Endothelial cell of umbilical vein (primary cell): Measurements from ENCODE around the gene GPAM. TPM values are rescaled to one million over a fixed set of nuclear protein-coding genes. Genes with fewer than 3 reads are reported as not detected.
A peak's percentile ranks its signal among the peaks of the same experiment; 100 is the strongest.

Experiments used
- BruUV-seq: library from RNA; stranded (reverse); fragments of 400-500 nt; replicated peaks from 2 replicates; lab custom pipeline; 2021; lab: Mats Ljungman, UMichigan
- CTCF ChIA-PET: fragments of 300-600, 350-600 bp; sonication (Branson Sonifier 250); formaldehyde crosslinking; loops from one replicate; lab custom pipeline; 2021; ENCODE audit warnings: antibody characterized with exemption, inconsistent platforms; lab: Charles Lee
- POLR2A ChIA-PET: fragments of 300-600, 350-600 bp; sonication (Branson Sonifier 250); formaldehyde crosslinking; loops from one replicate; lab custom pipeline; 2021; ENCODE audit warnings: antibody characterized with exemption, inconsistent platforms; lab: Charles Lee
- DNase-seq: peaks from one replicate; pipeline ENCODE4 v3.0.0-alpha.2; 2011; ENCODE audit warnings: low read depth, low spot score
- FAIRE-seq: peaks from 2 replicates; lab custom pipeline; 2011; peaks lifted over from hg19 to GRCh38; lab: Jason Lieb, UNC
- H2AFZ ChIP-seq: 2 replicates; pipeline ENCODE4 v1.6.0; 2012; ENCODE audit warnings: low read depth, low read length, control low read depth, inconsistent platforms
- H3K27ac ChIP-seq: 2 replicates; pipeline ENCODE4 v1.5.1; 2011; ENCODE audit warnings: low read depth, mild to moderate bottlenecking, control low read depth, low read length, moderate library complexity; ENCODE audit not compliant: insufficient read depth
- H3K27me3 ChIP-seq, 2 experiments: 2 replicates each; pipeline versions ENCODE4 v1.6.0 to v1.6.1; 2011; ENCODE audit warnings: low read length in 2 of 2, mixed read lengths in 1 of 2; ENCODE audit not compliant: control insufficient read depth in 2 of 2, insufficient read depth in 2 of 2
- H3K36me3 ChIP-seq, 2 experiments: 2 replicates in 1 of 2; 3 replicates in 1 of 2; pipeline ENCODE4 v1.5.1; 2011; ENCODE audit warnings: low read length in 2 of 2, mild to moderate bottlenecking in 1 of 2, moderate library complexity in 1 of 2; ENCODE audit not compliant: control insufficient read depth in 2 of 2, insufficient read depth in 2 of 2; ENCODE audit errors: extremely low read depth in 1 of 2
- H3K4me1 ChIP-seq: 3 replicates; pipeline ENCODE4 v1.5.1; 2011; ENCODE audit warnings: mild to moderate bottlenecking, low read length; ENCODE audit not compliant: control insufficient read depth, insufficient read depth; ENCODE audit errors: extremely low read depth
- H3K4me2 ChIP-seq: 2 replicates; pipeline ENCODE4 v1.6.1; 2011; ENCODE audit warnings: low read length, control low read depth, mixed read lengths; ENCODE audit not compliant: insufficient read depth
- H3K4me3 ChIP-seq, 3 experiments: fragments of 200-600 bp in 1 of 3; sonication (generic), shearing (Covaris generic) in 1 of 3; replicated peaks in 1 of 3; 2 replicates each; pipeline ENCODE4 v1.5.1; 2011 to 2016; ENCODE audit warnings: control low read depth in 3 of 3, low read length in 3 of 3, mild to moderate bottlenecking in 2 of 3, inconsistent platforms in 1 of 3, low read depth in 1 of 3, moderate library complexity in 1 of 3; ENCODE audit not compliant: insufficient read depth in 1 of 3
- H3K79me2 ChIP-seq: 2 replicates; pipeline ENCODE4 v1.6.0; 2012; ENCODE audit warnings: low read length, inconsistent platforms; ENCODE audit not compliant: control insufficient read depth, insufficient read depth
- H3K9ac ChIP-seq: replicated peaks from 2 replicates; pipeline ENCODE3; 2011; ENCODE audit warnings: low read length, control low read depth; ENCODE audit not compliant: insufficient read depth; ENCODE audit errors: extremely low read depth
- H3K9me1 ChIP-seq: replicated peaks from 3 replicates; pipeline ENCODE4 v1.6.0; 2011; ENCODE audit warnings: mild to moderate bottlenecking, low read length; ENCODE audit not compliant: control insufficient read depth, insufficient read depth; ENCODE audit errors: extremely low read depth
- H3K9me3 ChIP-seq: replicated peaks from 2 replicates; pipeline ENCODE4 v1.5.1; 2012; ENCODE audit warnings: low read length, inconsistent platforms; ENCODE audit not compliant: control insufficient read depth, insufficient read depth
- H4K20me1 ChIP-seq: replicated peaks from 2 replicates; pipeline ENCODE3; 2011; ENCODE audit warnings: mild to moderate bottlenecking, low read length; ENCODE audit not compliant: control insufficient read depth, insufficient read depth; ENCODE audit errors: extremely low read depth
- EZH2 ChIP-seq: IDR thresholded peaks from 2 replicates; pipeline ENCODE4 v1.6.1; 2012; ENCODE audit warnings: borderline replicate concordance, low read depth, mild to moderate bottlenecking, moderate library complexity, low read length, inconsistent platforms; ENCODE audit not compliant: severe bottlenecking
- FOS ChIP-seq: IDR thresholded peaks from 2 replicates; pipeline ENCODE4 v1.6.1; 2011; ENCODE audit warnings: mild to moderate bottlenecking, low read length, moderate library complexity, borderline replicate concordance; ENCODE audit not compliant: insufficient read depth
- GATA2 ChIP-seq: IDR thresholded peaks from 2 replicates; pipeline ENCODE4 v1.7.0; 2011; ENCODE audit warnings: low read depth, mild to moderate bottlenecking, moderate library complexity, mixed read lengths, low read length; ENCODE audit not compliant: insufficient read length, insufficient read depth
- JUN ChIP-seq: IDR thresholded peaks from 2 replicates; pipeline ENCODE4 v1.6.1; 2011; ENCODE audit warnings: borderline replicate concordance, low read depth; ENCODE audit not compliant: insufficient read length, insufficient read depth
- MYC ChIP-seq: IDR thresholded peaks from one replicate; pipeline ENCODE4 v1.6.1; 2011; ENCODE audit warnings: mild to moderate bottlenecking, low read depth, low read length
- POLR2A ChIP-seq: IDR thresholded peaks from 2 replicates; pipeline ENCODE4 v1.6.1; 2012; ENCODE audit warnings: low read depth, mild to moderate bottlenecking, control low read depth, low read length
- POLR2AphosphoS5 ChIP-seq: IDR thresholded peaks from 2 replicates; pipeline ENCODE4 v1.6.1; 2012; ENCODE audit warnings: low read depth, mild to moderate bottlenecking, control low read depth, low read length, moderate library complexity; ENCODE audit not compliant: insufficient read depth
- dilution Hi-C: fragments of 300-500 bp; cut with MboI; formaldehyde crosslinking; loops from one replicate; pipeline ENCODE4 v1.15.0; 2019; ENCODE audit warnings: low sequenced_read_pairs; ENCODE audit not compliant: extremely low pct_ligation_motif_present
- intact Hi-C: fragments of 100-400 bp; cut with micrococcal nuclease; formaldehyde crosslinking; loops from one replicate; pipeline ENCODE4 v1.10.0; 2022
- polyA plus RNA-seq, 4 experiments: library from polyadenylated mRNA; depleted of rRNA in 3 of 4; stranded (reverse) in 3 of 4; unstranded in 1 of 4; fragments of >200 nt; gene quantifications; 2 replicates each; pipeline versions ENCODE4 v1.2.1 to v1.2.3, GENCODE V29; 2011 to 2012; ENCODE audit warnings: missing spikeins in 1 of 4
- total RNA-seq: library from RNA; stranded (reverse); gene quantifications from 2 replicates; pipeline ENCODE4 v1.2.3, GENCODE V29; 2021
- TF ChIP-seq, protein P1 (sequence below): IDR thresholded peaks from 2 replicates; pipeline ENCODE4 v1.6.1; 2011; ENCODE audit not compliant: insufficient read depth, insufficient read length
- TF ChIP-seq, protein P2 (sequence below), 2 donors: IDR thresholded peaks; 1 replicate in 1 of 2; 2 replicates in 1 of 2; pipeline ENCODE4 v1.5.1; 2011; ENCODE audit warnings: low read length in 2 of 2, mild to moderate bottlenecking in 2 of 2, moderate library complexity in 2 of 2, control low read depth in 1 of 2, inconsistent platforms in 1 of 2, low read depth in 1 of 2; ENCODE audit not compliant: insufficient read depth in 1 of 2; ENCODE audit errors: extremely low read depth in 1 of 2

The GPAM gene
- total and polyA plus RNA-seq, 2 donors (not counting 3 experiments of a cell fraction or from before 2014, with no cell fraction given) = 3.4 to 9.7 TPM

DNA sequence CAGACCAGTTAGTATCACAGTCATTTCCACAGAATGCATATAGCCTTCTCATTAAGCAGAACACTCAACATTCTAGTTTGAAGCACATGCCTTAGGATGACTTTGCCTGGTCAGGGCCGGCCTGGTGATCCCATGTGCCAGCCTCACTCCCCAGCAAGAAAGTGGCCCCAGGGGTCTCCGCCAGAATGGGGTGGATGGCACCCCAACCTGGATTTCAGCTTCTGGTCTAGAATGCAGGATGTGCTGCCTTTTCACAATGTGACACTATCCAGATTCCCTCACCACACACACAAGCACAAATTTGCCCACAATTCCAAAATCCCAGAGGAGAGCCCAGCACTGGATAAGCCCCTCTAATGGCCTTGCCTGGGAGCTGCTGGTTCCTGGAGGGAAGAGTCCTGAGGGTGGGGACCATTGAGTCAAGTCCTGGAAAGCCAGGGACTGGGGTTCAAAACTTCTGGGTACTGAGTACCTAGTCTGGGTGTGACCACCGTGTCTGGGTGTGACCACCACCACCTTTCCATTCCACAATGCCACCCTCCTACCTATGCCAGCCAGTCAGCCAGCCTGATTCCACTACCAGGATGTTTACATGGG lies 41.5 kb upstream of the GPAM start:
- TF ChIP-seq POLR2AphosphoS5 (no peak), MYC (no peak), FOS (no peak)
- no peak for FAIRE-seq

DNA sequence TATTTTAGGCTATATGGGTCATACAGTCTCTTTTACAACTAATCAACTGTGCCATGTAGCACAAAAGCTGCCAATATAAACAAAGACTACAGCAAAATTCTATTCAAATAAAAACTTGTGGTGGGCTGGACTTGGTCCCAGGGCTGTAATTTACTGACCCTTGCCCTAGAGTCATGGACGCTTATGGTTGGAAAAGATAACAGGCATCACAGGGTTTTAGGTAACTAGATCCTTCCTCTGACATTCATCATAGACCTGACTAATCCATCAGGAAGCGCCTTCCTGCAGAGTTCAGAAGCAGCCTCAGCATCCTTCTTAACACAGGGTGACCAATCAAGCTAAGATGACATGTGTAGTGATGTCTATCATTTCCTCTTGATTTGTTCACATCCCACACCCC lies 40.2 kb upstream of the GPAM start:
- H3K27me3 ChIP-seq = no peaks in the 10 kb centered on the region
- dilution Hi-C loops (no loop called here), intact Hi-C loops (no loop called here)
- no peaks in the 10 kb centered on the region for H3K4me1 ChIP-seq
- FAIRE-seq = no peak
- no TSS peak for BruUV-seq
- no peaks in the 10 kb centered on the region for H3K79me2 ChIP-seq
- H3K36me3 ChIP-seq = no peaks in the 10 kb centered on the region
- no peak overlapping the region for H3K4me2 ChIP-seq
- H4K20me1 ChIP-seq = no peaks in the 10 kb centered on the region
- no peak overlapping the region for H3K9ac ChIP-seq
- H3K9me1 ChIP-seq = no peaks in the 10 kb centered on the region
- peak; percentile 8 for DNase-seq
- TF ChIP-seq GATA2 = no peak
- no peak for TF ChIP-seq MYC
- TF ChIP-seq POLR2AphosphoS5 = no peak
- TF ChIP-seq JUN = no peak
- no peak for TF ChIP-seq FOS
- TF ChIP-seq EZH2 = no peak
- TF ChIP-seq, protein P1, sequence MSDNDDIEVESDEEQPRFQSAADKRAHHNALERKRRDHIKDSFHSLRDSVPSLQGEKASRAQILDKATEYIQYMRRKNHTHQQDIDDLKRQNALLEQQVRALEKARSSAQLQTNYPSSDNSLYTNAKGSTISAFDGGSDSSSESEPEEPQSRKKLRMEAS = no peak
- TF ChIP-seq, protein P2, sequence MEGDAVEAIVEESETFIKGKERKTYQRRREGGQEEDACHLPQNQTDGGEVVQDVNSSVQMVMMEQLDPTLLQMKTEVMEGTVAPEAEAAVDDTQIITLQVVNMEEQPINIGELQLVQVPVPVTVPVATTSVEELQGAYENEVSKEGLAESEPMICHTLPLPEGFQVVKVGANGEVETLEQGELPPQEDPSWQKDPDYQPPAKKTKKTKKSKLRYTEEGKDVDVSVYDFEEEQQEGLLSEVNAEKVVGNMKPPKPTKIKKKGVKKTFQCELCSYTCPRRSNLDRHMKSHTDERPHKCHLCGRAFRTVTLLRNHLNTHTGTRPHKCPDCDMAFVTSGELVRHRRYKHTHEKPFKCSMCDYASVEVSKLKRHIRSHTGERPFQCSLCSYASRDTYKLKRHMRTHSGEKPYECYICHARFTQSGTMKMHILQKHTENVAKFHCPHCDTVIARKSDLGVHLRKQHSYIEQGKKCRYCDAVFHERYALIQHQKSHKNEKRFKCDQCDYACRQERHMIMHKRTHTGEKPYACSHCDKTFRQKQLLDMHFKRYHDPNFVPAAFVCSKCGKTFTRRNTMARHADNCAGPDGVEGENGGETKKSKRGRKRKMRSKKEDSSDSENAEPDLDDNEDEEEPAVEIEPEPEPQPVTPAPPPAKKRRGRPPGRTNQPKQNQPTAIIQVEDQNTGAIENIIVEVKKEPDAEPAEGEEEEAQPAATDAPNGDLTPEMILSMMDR (IDR thresholded peaks at IDR 0.05; ENCODE audit: extremely low read depth in 1 of 2, insufficient read depth in 1 of 2, low read depth in 1 of 2, low read length in 2 of 2) = no peak
- TF ChIP-seq POLR2A = no peak
- no peak overlapping the region for H3K27ac ChIP-seq
- H3K9me3 ChIP-seq = no peaks in the 10 kb centered on the region
- ChIA-PET CTCF (no interaction called here), POLR2A (no interaction called here)
- no peak overlapping the region for H3K4me3 ChIP-seq
- no peak overlapping the region for H2AFZ ChIP-seq

More for the DNA sequence above, 41.5 kb upstream of the GPAM start:
- no peaks in the 10 kb centered on the region for H3K36me3 ChIP-seq
- no peak overlapping the region for H3K27ac ChIP-seq
- H2AFZ ChIP-seq = no peak overlapping the region
- no peak overlapping the region for H3K4me2 ChIP-seq
- CTCF ChIA-PET = no interaction called here
- H3K4me3 ChIP-seq = no peak overlapping the region
- no peak overlapping the region for H3K9ac ChIP-seq
- no peaks in the 10 kb centered on the region for H3K79me2 ChIP-seq
- H3K9me3 ChIP-seq = no peaks in the 10 kb centered on the region
- no peaks in the 10 kb centered on the region for H3K9me1 ChIP-seq
- dilution Hi-C loops (no loop called here), intact Hi-C loops (no loop called here)
- no TSS peak for BruUV-seq
- POLR2A ChIA-PET = no interaction called here
- H4K20me1 ChIP-seq = no peaks in the 10 kb centered on the region
- H3K27me3 ChIP-seq = no peaks in the 10 kb centered on the region
- DNase-seq = no peak
- no peaks in the 10 kb centered on the region for H3K4me1 ChIP-seq
